Adrenal gland (tissue), 12 donors: ENCODE measurements around the gene PIEZO1. TPM values are rescaled to one million over a fixed set of nuclear protein-coding genes. Genes with fewer than 3 reads are reported as not detected.
A peak's percentile ranks its signal among the peaks of the same experiment; 100 is the strongest.

Experiments used
- DNase-seq, 7 donors: peaks; one replicate each; pipeline ENCODE4 v3.0.0-alpha.2; 2019 to 2020
- H3K27ac ChIP-seq, 5 donors: fragments of 200-600 bp; sonication (generic) in 4 of 5; 1 replicate in 3 of 5; 2 replicates in 2 of 5; pipeline versions ENCODE4 v1.5.1 to v1.8.0; 2016 to 2020; ENCODE audit warnings: mild to moderate bottlenecking in 1 of 5
- H3K27me3 ChIP-seq: fragments of 200-600 bp; 2 replicates; pipeline ENCODE4 v1.8.0; 2021
- H3K36me3 ChIP-seq, 2 donors: fragments of 200-600 bp; replicated peaks in 1 of 2; 1 replicate in 1 of 2; 2 replicates in 1 of 2; pipeline versions ENCODE4 v1.5.1 to v1.8.0; 2018 to 2022
- H3K4me1 ChIP-seq, 2 donors: fragments of 200-600 bp; replicated peaks in 1 of 2; 1 replicate in 1 of 2; 2 replicates in 1 of 2; pipeline versions ENCODE4 v1.5.1 to v1.8.0; 2018 to 2021
- H3K4me3 ChIP-seq, 4 donors: fragments of 200-600 bp; sonication (generic) in 3 of 4; one replicate each; pipeline ENCODE4 v1.5.1; 2016 to 2018
- H3K9me3 ChIP-seq, 3 donors: fragments of 200-600 bp; sonication (generic) in 1 of 3; replicated peaks in 1 of 3; 1 replicate in 2 of 3; 2 replicates in 1 of 3; pipeline versions ENCODE4 v1.5.1 to v1.8.0; 2016 to 2021
- CTCF ChIP-seq, 6 experiments: fragments of 450-650 bp in 4 of 6; fragments of 200-600 bp in 2 of 6; sonication (generic) in 1 of 6; IDR thresholded peaks; 1 replicate in 5 of 6; 2 replicates in 1 of 6; pipeline versions ENCODE4 v1.5.1 to v1.8.0; 2016 to 2021; ENCODE audit warnings: antibody characterized with exemption in 6 of 6, mild to moderate bottlenecking in 2 of 6, moderate library complexity in 1 of 6
- POLR2A ChIP-seq, 2 donors: fragments of 450-650 bp; IDR thresholded peaks; one replicate each; pipeline ENCODE4 v1.6.1; 2017; ENCODE audit warnings: antibody characterized with exemption in 2 of 2, mild to moderate bottlenecking in 2 of 2, moderate library complexity in 1 of 2
- WGBS, 4 donors: extraction: QIAGEN DNeasy Blood & Tissue Kit in 2 of 4; methylation state at CpG; one replicate each; pipeline versions ENCODE4 v1.1.5 to v1.1.7; 2013 to 2017; 5-methylcytosine and 5-hydroxymethylcytosine counted together
- intact Hi-C, 2 donors: fragments of 100-400 bp; cut with DNase I; formaldehyde crosslinking; loops; one replicate each; pipeline versions ENCODE4 v1.14.1 to v1.15.0; 2022 to 2023
- polyA plus RNA-seq, 3 donors: library from polyadenylated mRNA; stranded (reverse); fragments of 200-250 nt in 2 of 3; fragments of 350-450 nt in 1 of 3; fragmentation: Illumina TruSeq in 1 of 3; extraction: RNeasy Lipid Tissue Mini Kit (QIAGEN cat#74804) in 1 of 3; gene quantifications; one replicate each; pipeline ENCODE4 v1.2.3, GENCODE V29; 2013 to 2014
- total RNA-seq, 9 donors: library from RNA; depleted of rRNA in 4 of 9; stranded (reverse); fragments of >200 nt in 4 of 9; fragments of 120-200 nt in 1 of 9; fragmentation: NEBNext Ultra II Directional in 1 of 9; extraction: Animal tissue kit (Norgen Biotek cat#: 25700) in 1 of 9; gene quantifications; one replicate each; pipeline versions ENCODE4 v1.1.0 to v1.2.4, GENCODE V29; 2013 to 2023
- donor health status: healthy with polysubstance abuse.
- donor health status: Bipolar disorder and iron deficiency.
- donor health status: DM: yes; HTN: yes; CAD: no.
- donor health status: DM: no; HTN: no; CAD: no.
- donor health status: DM: no; HTN: no; CAD: no.
- donor health status: DM: yes; HTN: yes; CAD: no.

Gene PIEZO1
- total and polyA plus RNA-seq, 12 donors: 7.9 to 327 (median 92.4) TPM

- Histone ChIP-seq H3K27ac (peak overlapping the region in 1 of 5 donors; percentile 55), H3K9me3 (no peaks in the 10 kb centered on the region), H3K27me3 (no peaks in the 10 kb centered on the region), H3K4me1 (peaks cover 0 to 17% of the 10 kb centered on the region in 2 donors), H3K36me3 (no peaks in the 10 kb centered on the region), H3K4me3 (no peak overlapping the region)
- DNase-seq: no peak
- TF ChIP-seq CTCF (IDR thresholded peaks at IDR 0.05): no peak
- TF ChIP-seq POLR2A (IDR thresholded peaks at IDR 0.05): no peak
- 92 to 96% (median 93%) methylated on average over 18 to 19 of the region's 19 CpGs for WGBS, 4 donors
- intact Hi-C loops: no loop called here
These were observed 20.9 kb downstream of the PIEZO1 start for GRCh38 chr16:88764080-88764479.

GRCh38 chr16:88763502-88764053 is 21.4 kb downstream of the PIEZO1 start:
- 63 to 75% (median 68%) methylated on average over 11 to 14 of the region's 14 CpGs for WGBS, 4 donors
- H3K27me3 ChIP-seq: no peaks in the 10 kb centered on the region
- H3K9me3 ChIP-seq: no peaks in the 10 kb centered on the region
- intact Hi-C loops: no loop called here
- no peak for TF ChIP-seq POLR2A (IDR thresholded peaks at IDR 0.05)
- TF ChIP-seq CTCF (IDR thresholded peaks at IDR 0.05): no peak
- no peak overlapping the region for H3K4me3 ChIP-seq
- peak overlapping the region in 1 of 5 donors; percentile 55 for H3K27ac ChIP-seq
- no peaks in the 10 kb centered on the region for H3K36me3 ChIP-seq
- peak in 1 of 7 donors; percentile 22 for DNase-seq
- H3K4me1 ChIP-seq: peaks cover 0 to 14% of the 10 kb centered on the region in 2 donors

GRCh38 chr16:88762941-88763340 is 22.1 kb downstream of the PIEZO1 start:
- Histone ChIP-seq H3K9me3 (no peaks in the 10 kb centered on the region), H3K27ac (peak overlapping the region in 1 of 5 donors; percentile 55), H3K4me3 (no peak overlapping the region), H3K27me3 (no peaks in the 10 kb centered on the region), H3K36me3 (no peaks in the 10 kb centered on the region), H3K4me1 (peaks cover 0 to 13% of the 10 kb centered on the region in 2 donors)
- no peak for DNase-seq
- WGBS, 4 donors: 79 to 91% (median 82%) methylated on average over 3 to 10 of the region's 10 CpGs
- intact Hi-C loops: no loop called here
- no peak for TF ChIP-seq CTCF (IDR thresholded peaks at IDR 0.05)
- no peak for TF ChIP-seq POLR2A (IDR thresholded peaks at IDR 0.05)

- peaks cover 0 to 8% of the 10 kb centered on the region in 2 donors for H3K4me1 ChIP-seq
- H3K27ac ChIP-seq: peak overlapping the region in 1 of 5 donors; percentile 15
- H3K36me3 ChIP-seq: no peaks in the 10 kb centered on the region
- no peak overlapping the region for H3K4me3 ChIP-seq
- intact Hi-C loops: no loop called here
- DNase-seq: no peak
- WGBS, 4 donors: 75 to 100% (median 79%) methylated on average over 2 to 16 of the region's 16 CpGs; no CpG with 5 or more reads in 1 of the 4 donors
- no peaks in the 10 kb centered on the region for H3K27me3 ChIP-seq
- no peaks in the 10 kb centered on the region for H3K9me3 ChIP-seq
- no peak for TF ChIP-seq POLR2A (IDR thresholded peaks at IDR 0.05)
- TF ChIP-seq CTCF (IDR thresholded peaks at IDR 0.05): no peak
These were observed 22.7 kb downstream of the PIEZO1 start for GRCh38 chr16:88762258-88762870.
